DOHH2 (cell line): Measurements from ENCODE around the gene KLHL42.

Experiments
- CTCF ChIP-seq: fragments of 200-600 bp; sonication (generic); IDR thresholded peaks from one replicate; pipeline ENCODE4 v1.5.1; 2014; ENCODE audit warnings: antibody characterized with exemption, mild to moderate bottlenecking, low read depth, low read length; ENCODE audit not compliant: poor library complexity, severe bottlenecking
- EZH2phosphoT487 ChIP-seq: fragments of 200-600 bp; sonication (generic); IDR thresholded peaks from 2 replicates; pipeline ENCODE4 v1.6.1; 2017; ENCODE audit warnings: borderline replicate concordance, mild to moderate bottlenecking, antibody characterized with exemption, low read length, moderate library complexity, mixed read lengths

- TF ChIP-seq CTCF (no peak), EZH2phosphoT487 (no peak)
Observed at GRCh38 chr12:27844366-27845090, 64.5 kb downstream of the KLHL42 start.
